CD4-positive, alpha-beta T cell treated with Interleukin-17A for 1 hour (primary cell): Measurements from ENCODE around the gene TANGO2.

Experiments
- DNase-seq: peaks from one replicate; pipeline ENCODE4 v3.0.0-alpha.2; 2020

Gene TANGO2

DNA sequence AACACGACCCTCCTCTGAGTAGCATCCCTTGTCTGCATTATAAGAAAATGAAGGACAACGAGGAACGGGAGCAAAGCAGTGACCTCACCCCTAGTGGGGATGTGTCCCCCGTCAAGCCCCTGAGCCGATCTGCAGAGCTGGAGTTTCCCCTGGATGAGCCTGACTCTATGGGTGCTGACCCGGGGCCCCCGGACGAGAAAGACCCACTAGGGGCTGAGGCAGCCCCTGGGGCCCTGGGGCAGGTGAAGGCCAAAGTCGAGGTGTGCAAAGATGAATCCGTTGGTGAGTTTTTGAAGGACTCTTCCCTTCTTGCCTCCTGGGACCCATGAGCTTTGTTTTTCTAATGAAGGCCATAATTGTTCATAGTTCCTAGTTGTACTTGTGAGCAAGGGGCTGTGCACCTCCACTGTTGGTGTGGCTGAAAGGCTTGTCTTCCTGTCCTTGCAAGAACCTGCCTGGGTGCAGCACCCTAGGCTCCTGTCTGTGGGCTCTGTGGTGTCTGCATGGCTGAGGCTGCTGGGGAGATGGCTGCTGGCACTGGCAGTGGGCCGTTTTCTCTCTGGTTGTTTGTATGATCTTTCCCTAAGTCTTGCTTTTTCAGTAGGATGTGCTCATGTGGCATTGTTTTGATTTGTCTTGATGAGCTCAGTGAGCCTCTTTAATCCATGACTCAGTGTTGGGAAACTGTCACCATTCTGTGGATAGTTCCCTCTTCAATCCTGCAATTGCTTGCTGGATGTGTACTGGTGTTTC, 69.2 kb downstream of the TANGO2 start:
- DNase-seq: no peak

DNA sequence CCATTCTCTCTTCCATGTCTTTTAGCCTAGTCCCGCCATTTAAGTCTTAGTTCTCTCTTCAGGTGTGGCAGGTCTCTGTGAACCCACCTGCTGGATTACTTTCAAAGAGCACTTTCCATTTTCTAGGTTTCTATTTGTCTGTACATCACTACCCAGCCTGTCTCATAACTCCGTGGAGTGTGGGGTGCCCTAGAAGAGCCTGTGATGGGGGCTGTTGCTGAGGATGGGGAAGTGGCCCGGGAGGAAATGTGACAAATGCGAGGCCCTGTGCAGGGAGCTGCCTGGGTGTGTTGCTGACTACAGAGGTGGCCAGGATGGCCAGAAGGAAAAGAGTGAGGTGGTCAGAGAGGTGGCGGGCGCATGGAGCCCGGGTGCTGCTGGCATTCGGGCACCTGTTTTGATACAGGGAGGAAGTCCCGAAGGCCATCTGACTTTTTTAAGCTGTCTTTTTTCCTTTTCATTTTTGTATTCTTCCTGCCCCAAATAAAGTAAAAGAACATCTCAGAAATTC, 69.9 kb downstream of the TANGO2 start:
- no peak for DNase-seq

DNA sequence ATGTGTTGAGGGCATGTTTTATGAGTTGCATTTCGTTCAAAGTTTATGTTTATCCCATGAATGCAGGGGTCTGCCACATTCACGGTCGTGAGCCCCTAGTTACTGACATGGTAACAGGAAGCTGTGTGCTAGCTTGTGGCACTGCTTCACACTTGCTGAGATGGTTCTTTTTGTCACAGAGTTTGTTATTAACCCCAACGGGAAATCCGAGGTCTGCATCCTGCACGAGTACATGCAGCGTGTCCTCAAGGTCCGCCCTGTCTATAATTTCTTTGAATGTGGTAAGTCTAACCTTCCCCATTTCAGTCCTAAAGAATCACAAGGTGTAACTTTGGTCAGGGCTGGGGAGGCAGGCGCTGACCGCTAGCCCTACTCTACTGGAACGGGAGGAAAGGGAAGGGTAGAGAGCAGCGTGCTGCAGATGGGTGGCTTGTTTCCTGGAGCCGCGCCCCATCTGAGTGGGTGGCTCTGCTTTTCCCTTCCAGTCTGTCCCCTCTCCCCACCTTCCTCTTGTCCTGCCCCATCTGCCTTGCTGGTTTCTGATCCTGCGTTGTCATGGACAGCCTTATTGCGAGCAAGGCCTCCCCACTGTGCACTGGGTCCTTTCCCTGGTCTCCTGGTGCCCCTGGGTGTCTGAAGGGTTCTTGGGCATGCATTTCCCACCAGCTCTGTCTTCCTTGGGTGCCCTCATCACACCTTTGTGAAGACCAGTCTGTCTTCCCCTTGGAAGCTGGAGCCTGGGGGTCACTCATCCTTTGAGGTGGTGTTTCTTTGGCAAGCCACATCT, 71.0 kb downstream of the TANGO2 start:
- peak; percentile 40 for DNase-seq

DNA sequence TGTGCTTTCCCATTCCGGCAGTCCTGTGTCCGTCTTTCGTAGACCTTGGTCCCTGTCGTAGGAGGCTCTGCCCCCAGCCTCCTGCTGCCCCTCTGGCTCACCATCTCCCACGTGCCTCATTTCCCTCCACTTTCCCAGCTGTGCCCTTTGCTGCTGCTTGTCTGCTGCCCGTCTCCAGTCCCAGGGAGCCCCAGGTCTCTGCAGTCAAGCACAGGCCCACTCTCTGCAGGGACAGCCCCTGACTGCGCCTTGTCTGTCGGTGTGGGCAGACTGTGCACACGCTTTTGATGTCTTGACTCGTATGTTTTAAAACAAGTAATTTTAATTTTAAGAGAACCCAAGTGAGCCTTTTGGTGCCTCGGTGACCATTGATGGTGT, 71.6 kb downstream of the TANGO2 start:
- no peak for DNase-seq

DNA sequence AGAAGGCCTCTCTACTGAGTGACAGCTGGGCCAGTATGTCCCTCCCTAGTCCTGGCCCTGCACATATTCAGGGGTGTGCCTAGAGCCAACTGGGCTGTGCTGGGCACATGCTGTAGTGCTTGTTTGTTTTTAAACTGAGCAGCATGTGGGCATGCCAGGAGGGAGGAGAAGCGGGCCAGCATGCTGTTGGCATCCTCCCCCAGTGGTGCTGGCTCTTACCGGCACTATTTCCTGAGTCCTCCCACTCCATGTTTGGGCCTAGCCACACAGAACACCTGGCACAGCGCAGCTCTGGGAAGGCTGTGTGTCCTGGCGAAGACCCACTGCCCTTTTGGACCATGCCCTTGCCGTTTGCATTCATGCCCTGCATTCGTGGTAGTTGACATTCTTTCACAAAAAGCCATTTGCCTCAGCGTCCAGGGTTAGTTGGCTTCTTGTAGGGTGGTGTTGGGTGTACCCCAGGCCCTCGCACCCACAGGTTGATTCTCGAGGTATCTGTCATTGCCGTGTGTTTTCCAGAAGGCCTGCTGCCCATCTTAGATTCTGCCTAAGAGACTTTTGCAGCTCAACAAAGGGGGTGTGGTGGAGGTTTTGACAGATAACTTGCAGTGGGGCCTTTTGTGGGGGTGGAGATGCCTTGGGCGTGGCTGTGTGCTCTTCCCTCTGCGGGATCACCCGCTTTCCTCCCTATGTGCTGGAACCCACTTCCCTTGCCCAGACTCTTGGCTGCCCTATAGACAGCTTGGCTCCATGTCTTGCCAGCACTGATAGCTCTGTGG, 72.7 kb downstream of the TANGO2 start:
- no peak for DNase-seq

DNA sequence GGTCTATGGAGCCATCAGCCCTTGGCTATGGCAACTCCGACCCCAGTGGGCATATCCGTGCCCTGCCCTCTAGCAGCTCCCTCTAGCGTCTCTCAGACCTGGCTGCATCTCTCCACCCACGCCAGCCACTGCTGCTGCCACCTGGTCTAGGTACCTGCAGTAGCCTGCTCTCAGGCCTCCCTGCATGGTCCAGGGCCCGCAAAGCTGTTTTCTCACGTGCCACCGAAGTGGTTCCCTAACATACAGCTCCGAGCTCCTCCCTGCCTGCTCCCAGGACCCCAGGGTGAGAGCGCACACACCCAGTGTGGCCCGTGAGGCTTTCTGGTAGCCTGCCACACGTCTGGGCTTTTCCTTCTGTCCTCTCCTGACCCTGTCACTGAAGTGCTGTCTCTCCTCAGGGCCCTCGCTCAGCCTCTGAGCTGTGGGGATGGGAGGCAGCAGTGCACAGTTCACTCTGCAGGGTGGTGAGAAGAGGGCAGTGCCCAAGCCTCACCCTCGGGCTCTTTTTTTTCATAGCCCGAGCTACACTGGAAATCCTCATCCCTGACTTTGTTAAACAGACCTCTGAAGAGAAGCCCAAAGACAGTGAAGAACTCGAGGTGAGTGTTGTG, 73.4 kb downstream of the TANGO2 start:
- DNase-seq: no peak

DNA sequence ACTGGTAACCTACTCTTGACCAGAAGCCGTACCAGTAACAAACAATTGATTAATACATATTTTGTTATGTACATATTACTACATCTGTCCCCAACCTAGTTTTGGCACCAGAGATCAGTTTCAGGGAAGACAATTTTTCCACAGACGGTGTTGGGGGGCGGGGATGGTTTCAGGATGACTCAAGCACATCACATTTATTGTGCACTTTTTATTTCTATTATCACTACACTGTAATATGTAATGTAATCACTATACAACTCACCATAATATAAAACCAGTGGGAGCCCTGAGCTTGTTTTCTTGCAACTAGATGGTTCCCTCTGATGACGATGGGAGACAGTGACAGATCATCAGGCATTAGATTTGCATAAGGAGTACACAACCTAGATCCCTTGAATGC, 74.6 kb downstream of the TANGO2 start:
- no peak for DNase-seq

DNA sequence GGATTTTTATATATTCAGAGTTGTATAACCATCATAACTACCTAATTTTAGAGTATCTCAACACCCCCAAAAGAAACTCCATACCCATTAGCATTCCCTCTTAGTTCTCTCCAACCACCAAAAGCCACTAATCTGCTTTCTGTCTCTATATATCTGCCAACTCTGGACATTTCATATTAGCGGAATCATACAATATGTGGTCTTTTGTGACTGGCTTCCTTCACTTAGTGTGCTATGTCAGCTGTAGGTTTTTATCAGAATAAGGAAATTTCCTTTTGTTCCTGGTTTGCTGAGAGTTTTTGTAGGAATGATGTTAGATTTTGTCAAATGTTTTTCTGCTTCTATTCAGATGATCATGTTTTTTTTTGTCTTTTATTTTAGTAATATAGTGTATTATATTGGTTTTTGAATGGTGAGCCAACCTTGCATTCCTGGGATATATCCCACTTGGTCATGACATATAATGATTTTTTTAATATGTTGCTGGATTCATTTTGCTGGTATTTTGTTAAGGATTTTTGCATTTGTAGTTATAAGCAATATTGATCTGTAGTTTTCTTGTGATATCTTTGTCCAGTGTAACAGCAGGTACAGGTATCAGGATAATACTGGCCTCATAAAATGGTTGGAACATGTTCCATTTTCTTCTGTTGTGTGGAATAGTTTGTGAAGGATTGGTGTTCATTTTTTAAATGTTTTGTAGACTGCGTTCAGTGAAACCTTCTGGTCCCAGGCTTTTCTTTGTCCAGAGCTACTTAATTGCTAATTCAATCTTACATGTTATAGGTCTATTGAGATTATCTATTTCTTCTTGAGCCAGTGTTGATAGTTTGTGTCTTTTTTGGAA, 75.9 kb downstream of the TANGO2 start:
- no peak for DNase-seq

DNA sequence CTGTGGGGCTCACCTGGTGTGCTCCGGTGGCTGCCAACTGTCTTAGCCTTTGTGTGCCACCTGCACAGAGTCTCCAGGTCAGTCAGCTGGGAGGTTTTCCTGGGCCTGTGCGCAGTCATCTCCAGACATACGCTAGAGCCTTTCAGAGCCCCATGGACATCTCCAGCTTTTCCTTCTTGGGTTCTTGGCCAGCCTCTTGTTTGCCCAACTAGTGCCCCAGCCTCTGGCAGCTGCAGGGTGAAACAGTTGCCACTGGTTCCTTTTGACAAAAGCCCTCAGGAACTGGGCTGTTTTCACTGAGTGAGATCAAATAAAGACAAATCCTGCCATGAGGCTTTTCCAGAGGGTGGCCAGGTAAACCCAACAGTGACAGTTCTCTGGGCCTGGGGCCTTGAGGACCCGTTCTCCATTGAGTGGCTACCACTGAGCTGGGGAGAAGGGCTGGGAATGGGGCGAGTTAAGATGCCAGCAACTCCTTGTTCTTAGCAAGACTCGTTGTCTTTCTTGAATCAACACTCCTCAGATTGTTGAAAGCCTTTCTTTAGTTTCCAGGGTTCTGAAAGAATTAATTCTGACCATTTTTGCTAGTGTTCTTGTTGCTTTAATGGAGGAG, 78.3 kb downstream of the TANGO2 start:
- DNase-seq: no peak

DNA sequence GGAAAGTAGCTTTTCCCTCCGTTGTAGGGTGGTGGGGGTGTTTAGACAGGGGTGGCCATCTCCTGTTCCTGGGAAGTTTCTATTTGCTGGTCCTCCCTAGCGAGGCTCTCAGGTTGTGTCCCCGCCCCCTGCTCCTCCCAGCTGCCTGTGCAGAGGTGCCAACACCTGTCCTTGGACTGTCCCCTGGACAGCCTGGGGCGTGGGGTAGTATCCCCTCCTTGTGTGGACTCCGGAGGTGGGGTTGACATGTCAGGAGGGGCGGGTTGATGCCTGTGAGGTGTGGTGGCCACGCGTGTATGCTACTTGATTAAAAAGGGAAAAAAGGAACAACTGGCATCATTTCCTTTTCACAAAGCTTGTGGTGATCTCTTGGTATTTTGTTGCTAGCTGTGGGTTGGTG, 80.7 kb downstream of the TANGO2 start:
- no peak for DNase-seq

DNA sequence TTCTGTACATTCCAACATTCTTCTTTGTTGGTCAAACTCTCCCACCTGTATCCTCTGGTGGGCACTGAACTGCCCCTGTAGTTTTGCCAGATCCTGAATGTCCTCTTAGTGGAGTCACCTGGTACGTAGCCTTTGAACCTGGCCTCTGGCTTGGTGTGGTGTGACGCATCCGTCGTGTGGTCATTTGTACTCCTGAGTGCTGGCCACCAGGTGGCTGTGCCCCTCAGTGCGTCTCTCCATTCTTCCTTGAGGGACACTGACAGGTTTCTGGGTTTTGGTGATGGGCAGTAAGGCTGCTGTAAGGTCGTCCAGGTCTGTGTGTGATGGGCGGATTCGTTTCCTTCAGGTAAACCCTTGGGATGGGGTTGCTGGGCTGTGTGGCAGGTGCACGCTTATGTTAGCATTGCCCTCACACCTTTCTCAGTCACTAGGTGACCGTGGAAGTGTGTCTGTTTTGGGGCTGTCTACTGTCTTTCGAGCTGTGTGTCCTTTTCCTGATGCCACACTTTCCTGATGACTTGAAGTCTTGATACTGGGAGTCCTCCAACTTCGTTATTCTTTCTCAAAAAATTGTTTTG, 81.4 kb downstream of the TANGO2 start:
- DNase-seq: no peak

DNA sequence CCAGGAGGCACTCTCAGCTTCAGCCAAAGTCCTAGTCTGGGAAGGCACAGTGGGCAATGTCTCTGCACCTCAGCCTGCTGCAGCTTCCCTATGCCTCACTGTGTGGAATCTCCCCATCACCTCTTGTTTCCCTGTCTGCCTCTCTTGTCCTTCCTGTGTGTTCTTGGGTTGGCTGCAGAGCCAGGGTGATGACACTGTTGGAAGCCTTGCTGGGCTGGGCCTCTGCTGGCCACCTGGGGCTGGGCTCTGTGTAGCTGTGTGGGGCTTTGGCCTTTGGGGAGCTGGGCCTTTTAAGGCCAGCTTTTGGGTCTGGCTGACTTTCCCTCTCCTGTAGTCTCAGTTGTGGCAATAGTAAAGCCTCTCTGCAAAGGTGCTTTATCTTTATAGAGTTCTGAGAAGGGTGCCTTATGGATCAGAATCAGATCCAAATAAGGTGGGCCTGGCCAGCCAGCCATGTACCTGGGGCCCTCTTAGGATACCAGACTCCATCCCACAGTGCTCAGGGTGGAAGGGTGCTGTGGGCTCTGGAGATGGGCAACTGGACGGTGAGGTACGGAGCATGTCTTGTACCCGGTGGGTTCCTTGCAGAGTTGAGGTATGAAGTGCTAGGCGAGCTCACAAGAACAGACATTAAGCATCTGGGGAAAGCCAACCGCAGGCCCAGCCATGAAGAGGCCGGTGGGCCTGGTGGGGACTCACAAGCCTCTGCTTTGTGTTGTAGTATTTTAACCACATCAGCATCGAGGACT, 84.7 kb downstream of the TANGO2 start:
- DNase-seq: no peak

DNA sequence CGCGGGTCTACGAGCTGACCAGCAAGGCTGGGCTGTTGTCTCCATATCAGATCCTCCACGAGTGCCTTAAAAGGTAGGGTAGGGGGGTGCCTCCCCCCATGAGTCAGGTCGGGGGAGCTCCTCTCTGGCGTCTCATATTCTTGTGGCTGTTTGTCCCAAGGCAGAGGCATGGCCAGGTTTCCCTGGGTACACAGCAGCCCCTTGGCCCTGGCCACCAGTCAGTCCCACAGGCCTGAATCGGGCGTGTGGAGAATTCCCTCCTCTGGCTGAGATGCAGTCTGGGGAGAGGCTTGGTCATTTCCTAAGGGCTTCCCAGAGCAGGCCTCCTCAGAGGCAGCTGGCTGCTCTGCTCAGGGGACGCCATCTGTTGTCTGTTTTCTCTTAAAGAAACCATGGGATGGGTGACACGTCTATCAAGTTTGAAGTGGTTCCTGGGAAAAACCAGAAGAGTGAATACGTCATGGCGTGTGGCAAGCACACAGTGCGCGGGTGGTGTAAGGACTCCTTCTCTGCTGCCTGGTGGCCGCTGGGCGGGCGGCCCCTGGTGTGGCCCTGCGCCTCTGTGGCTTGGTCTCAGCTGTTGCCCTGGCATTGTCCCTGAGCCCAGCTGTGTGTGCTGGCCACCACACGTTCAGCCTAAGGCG, 85.4 kb downstream of the TANGO2 start:
- DNase-seq: no peak

DNA sequence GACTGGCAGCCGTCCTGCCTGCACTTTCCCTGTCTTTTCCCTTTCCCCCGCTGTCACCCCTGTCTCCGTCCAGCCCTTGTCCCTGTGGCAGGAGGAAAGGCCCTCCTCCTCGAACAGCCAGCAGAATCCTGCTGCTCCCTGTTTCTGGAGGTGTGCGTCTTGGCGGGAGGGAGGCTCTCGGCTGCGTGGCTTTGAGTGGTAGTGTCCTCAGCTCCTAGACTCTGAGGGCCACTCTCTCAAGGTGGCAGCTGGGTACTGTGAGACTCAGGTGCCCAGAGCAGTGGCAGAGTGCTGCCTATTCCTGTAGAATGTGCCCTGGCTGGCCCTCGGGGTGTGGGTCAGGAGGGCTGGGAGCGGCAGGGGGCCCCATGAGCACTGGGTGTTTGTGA, 85.9 kb downstream of the TANGO2 start:
- DNase-seq: no peak

DNA sequence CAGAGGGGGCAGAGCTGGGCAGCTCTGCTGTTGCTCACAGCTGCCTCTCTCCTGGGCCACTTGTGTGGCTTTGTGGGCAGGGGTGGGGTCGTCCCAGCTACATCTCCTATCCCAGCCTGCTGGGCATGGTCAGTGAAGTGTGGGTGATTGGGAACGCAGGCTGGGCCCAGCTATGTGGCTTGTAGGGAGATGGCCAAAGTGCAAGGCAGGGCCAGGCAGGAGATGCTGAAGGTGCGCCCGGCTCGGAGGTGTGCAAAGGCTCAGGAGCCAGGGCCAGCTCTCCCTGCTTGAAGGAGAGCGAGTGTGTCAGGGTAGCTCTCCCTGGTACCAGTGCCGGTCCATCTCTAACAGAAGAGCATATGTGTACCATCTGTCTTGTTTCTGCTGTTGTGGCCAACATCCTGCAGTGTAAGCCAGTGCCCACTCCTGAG, 86.6 kb downstream of the TANGO2 start:
- no peak for DNase-seq

DNA sequence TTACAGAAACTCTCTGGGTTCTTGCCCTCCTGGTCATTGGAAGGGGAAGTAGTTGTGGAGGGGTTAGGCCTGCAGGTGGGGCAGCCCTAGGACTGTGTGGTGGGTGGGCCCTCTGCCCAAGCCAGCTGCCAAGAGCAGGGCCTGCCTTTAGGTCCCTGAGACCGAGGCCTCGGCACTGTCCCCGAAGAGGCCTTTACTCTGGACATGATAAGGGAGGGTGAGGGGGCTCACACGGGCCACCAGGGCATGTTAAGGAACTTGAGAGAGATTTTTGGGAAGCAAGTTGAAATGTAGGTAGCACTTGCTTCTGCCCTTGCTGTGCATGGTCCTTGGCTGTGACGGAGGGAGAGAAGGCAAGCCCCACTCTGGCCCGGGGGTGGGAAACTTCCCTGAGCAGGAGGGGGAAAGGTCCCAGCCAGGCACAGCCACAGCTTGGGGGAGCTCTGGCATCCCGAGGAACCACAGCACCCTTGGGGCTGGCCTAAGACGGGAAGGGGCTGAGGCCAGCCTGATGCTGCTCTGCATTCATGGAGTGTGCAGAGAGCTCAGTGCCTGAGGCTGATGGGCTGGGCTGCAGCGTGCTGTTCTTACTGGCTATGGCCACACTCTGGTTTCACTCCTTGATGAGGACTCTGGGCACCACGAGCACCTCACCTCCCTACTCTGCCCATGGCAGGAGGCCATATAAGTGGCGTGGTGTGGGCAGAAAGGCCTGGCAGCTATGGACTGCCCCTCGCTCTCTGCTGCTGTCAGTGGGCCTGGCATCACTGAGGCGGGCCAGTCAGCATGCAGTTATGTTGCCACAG, 87.2 kb downstream of the TANGO2 start:
- no peak for DNase-seq

DNA sequence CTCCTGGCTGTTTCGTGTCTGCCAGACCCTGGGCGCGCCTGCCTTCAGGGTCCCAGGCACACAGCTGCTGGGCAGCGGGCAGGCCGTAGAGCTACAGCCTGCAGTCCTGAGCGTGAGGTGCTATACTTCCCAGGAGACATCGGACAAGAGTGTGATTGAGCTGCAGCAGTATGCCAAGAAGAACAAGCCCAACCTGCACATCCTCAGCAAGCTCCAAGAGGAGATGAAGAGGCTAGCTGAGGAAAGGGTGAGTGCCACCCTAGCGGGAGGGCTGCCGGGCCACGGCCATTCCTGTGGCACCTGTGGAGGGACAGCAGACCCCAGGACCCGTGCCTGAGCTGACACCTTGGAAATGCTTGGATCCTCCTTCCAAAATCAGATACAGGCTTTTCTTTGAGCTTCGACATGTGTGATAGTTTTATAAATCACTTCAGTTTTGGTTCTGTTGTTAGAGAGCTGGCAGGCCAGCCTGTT, 87.9 kb downstream of the TANGO2 start:
- DNase-seq: no peak

DNA sequence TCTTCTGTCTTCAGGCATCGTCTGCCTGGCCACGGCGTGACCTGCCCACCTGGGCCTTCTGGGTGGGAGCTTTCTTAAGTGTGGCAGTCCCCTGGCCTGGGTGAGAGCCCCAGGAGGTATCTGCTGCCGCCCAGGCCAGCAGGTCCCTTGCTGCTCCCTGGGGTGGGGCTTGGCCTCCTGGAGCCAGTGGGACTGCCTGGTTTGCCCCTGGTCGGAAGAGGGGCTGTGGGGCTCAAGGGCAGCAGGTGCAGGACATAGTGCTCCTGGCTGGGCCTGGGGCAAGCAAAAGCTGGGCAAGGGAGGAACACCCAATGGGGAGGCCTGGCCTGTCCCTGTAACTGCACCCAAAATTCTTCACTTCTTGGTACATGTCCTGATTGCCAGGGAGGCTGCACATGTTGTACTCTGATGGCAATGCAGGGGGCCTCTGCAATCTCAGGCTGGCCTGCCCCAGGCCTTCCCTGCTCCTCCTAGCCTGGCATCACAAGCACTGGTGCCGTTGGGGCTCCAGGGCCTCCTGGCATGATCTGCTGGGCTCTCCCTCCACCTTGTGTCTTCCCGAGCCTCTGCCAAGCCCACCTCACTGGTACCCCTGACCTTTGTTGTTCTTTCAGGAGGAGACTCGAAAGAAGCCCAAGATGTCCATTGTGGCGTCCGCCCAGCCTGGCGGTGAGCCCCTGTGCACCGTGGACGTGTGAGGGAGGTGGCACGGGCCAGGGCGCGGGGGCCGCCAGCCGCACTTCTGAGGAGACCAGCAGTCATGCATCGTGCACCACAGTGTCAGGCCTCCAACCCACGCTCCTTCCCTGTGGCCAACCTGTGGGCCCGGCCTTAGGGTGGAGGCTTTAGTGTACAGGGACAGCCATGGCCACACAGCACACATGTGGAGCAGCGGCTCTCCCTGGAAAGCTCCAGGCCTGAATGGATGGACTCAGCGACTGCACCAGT, 88.8 kb downstream of the TANGO2 start:
- no peak for DNase-seq
